ENCODE results near the gene CFDP1.

- TF ChIP-seq ZNF260 (CRISPR knock-in tag; IDR thresholded peaks at IDR 0.05; ENCODE audit: borderline replicate concordance, low read depth) (no peak), MXI1 (IDR thresholded peaks at IDR 0.05; ENCODE audit: borderline replicate concordance, low read depth, low read length) (no peak), ZNF569 (CRISPR knock-in tag; IDR thresholded peaks at IDR 0.05; ENCODE audit: borderline replicate concordance) (no peak), ZNF777 (CRISPR knock-in tag; IDR thresholded peaks at IDR 0.05) (no peak), ZNF468 (CRISPR knock-in tag; IDR thresholded peaks at IDR 0.05) (no peak), ZNF546 (CRISPR knock-in tag; conservative IDR thresholded peaks at IDR 0.05) (no peak), ZNF3 (CRISPR knock-in tag; IDR thresholded peaks at IDR 0.05) (no peak), RNF2 (conservative IDR thresholded peaks at IDR 0.05; ENCODE audit: low read depth) (no peak), ELF1 (CRISPR knock-in tag; IDR thresholded peaks at IDR 0.05) (no peak), MAX (IDR thresholded peaks at IDR 0.05) (no peak)
- TF ChIP-seq, protein P1, sequence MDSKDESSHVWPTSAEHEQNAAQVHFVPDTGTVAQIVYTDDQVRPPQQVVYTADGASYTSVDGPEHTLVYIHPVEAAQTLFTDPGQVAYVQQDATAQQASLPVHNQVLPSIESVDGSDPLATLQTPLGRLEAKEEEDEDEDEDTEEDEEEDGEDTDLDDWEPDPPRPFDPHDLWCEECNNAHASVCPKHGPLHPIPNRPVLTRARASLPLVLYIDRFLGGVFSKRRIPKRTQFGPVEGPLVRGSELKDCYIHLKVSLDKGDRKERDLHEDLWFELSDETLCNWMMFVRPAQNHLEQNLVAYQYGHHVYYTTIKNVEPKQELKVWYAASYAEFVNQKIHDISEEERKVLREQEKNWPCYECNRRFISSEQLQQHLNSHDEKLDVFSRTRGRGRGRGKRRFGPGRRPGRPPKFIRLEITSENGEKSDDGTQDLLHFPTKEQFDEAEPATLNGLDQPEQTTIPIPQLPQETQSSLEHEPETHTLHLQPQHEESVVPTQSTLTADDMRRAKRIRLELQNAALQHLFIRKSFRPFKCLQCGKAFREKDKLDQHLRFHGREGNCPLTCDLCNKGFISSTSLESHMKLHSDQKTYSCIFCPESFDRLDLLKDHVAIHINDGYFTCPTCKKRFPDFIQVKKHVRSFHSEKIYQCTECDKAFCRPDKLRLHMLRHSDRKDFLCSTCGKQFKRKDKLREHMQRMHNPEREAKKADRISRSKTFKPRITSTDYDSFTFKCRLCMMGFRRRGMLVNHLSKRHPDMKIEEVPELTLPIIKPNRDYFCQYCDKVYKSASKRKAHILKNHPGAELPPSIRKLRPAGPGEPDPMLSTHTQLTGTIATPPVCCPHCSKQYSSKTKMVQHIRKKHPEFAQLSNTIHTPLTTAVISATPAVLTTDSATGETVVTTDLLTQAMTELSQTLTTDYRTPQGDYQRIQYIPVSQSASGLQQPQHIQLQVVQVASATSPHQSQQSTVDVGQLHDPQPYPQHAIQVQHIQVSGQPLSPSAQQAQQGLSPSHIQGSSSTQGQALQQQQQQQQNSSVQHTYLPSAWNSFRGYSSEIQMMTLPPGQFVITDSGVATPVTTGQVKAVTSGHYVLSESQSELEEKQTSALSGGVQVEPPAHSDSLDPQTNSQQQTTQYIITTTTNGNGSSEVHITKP (CRISPR knock-in tag; IDR thresholded peaks at IDR 0.05; ENCODE audit: low read depth): no peak
- TF ChIP-seq, protein P2, sequence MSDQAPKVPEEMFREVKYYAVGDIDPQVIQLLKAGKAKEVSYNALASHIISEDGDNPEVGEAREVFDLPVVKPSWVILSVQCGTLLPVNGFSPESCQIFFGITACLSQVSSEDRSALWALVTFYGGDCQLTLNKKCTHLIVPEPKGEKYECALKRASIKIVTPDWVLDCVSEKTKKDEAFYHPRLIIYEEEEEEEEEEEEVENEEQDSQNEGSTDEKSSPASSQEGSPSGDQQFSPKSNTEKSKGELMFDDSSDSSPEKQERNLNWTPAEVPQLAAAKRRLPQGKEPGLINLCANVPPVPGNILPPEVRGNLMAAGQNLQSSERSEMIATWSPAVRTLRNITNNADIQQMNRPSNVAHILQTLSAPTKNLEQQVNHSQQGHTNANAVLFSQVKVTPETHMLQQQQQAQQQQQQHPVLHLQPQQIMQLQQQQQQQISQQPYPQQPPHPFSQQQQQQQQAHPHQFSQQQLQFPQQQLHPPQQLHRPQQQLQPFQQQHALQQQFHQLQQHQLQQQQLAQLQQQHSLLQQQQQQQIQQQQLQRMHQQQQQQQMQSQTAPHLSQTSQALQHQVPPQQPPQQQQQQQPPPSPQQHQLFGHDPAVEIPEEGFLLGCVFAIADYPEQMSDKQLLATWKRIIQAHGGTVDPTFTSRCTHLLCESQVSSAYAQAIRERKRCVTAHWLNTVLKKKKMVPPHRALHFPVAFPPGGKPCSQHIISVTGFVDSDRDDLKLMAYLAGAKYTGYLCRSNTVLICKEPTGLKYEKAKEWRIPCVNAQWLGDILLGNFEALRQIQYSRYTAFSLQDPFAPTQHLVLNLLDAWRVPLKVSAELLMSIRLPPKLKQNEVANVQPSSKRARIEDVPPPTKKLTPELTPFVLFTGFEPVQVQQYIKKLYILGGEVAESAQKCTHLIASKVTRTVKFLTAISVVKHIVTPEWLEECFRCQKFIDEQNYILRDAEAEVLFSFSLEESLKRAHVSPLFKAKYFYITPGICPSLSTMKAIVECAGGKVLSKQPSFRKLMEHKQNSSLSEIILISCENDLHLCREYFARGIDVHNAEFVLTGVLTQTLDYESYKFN (CRISPR knock-in tag; conservative IDR thresholded peaks at IDR 0.05): no peak
- TF ChIP-seq, protein P3, sequence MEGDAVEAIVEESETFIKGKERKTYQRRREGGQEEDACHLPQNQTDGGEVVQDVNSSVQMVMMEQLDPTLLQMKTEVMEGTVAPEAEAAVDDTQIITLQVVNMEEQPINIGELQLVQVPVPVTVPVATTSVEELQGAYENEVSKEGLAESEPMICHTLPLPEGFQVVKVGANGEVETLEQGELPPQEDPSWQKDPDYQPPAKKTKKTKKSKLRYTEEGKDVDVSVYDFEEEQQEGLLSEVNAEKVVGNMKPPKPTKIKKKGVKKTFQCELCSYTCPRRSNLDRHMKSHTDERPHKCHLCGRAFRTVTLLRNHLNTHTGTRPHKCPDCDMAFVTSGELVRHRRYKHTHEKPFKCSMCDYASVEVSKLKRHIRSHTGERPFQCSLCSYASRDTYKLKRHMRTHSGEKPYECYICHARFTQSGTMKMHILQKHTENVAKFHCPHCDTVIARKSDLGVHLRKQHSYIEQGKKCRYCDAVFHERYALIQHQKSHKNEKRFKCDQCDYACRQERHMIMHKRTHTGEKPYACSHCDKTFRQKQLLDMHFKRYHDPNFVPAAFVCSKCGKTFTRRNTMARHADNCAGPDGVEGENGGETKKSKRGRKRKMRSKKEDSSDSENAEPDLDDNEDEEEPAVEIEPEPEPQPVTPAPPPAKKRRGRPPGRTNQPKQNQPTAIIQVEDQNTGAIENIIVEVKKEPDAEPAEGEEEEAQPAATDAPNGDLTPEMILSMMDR (CRISPR knock-in tag; IDR thresholded peaks at IDR 0.05): no peak
Observed at GRCh38 chr16:75311383-75311938, 121.8 kb downstream of the CFDP1 start.

Data from HepG2 (cell line).